Type B pancreatic cell (in vitro differentiated cells): ENCODE measurements around the gene TRMT61B. TPM values are rescaled to one million over a fixed set of nuclear protein-coding genes. Genes with fewer than 3 reads are reported as not detected.

Experiments
- DNase-seq: peaks from one replicate; pipeline ENCODE4 v3.0.0; 2021; ENCODE audit warnings: mixed read lengths; ENCODE audit not compliant: unreplicated experiment; ENCODE audit errors: extremely low spot score
- H3K27ac Mint-ChIP-seq: 2 replicates; pipeline ENCODE4 v1.8.0; 2021; ENCODE audit warnings: mild to moderate bottlenecking, mixed read lengths
- H3K27me3 Mint-ChIP-seq: 2 replicates; pipeline ENCODE4 v1.8.0; 2021; ENCODE audit warnings: mixed read lengths
- H3K36me3 Mint-ChIP-seq: 2 replicates; pipeline ENCODE4 v1.8.0; 2021; ENCODE audit warnings: mixed read lengths
- H3K4me1 Mint-ChIP-seq: one replicate; pipeline ENCODE4 v1.8.0; 2021; ENCODE audit warnings: mixed read lengths; ENCODE audit not compliant: unreplicated experiment
- H3K4me3 Mint-ChIP-seq: 2 replicates; pipeline ENCODE4 v1.8.0; 2021; ENCODE audit warnings: mild to moderate bottlenecking, mixed read lengths
- H3K9me3 Mint-ChIP-seq: 2 replicates; pipeline ENCODE4 v1.8.0; 2021; ENCODE audit warnings: mixed read lengths
- CTCF ChIP-seq: fragments of 200-600 bp; sonication (generic); conservative IDR thresholded peaks from 2 replicates; pipeline ENCODE4 v1.5.0; 2021; ENCODE audit warnings: antibody characterized with exemption, mild to moderate bottlenecking
- total RNA-seq: library from RNA; stranded (reverse); gene quantifications from 2 replicates; pipeline ENCODE4 v1.2.1, GENCODE V29; 2021; ENCODE audit warnings: low replicate concordance

TRMT61B gene
- total RNA-seq, 1 donor from 2014 or later: 20.7 TPM

- Mint-ChIP-seq H3K9me3 (no peaks in the 10 kb centered on the region), H3K27me3 (no peaks in the 10 kb centered on the region), H3K27ac (no peak overlapping the region), H3K4me3 (no peak overlapping the region), H3K4me1 (peaks cover 3% of the 10 kb centered on the region), H3K36me3 (no peaks in the 10 kb centered on the region)
- DNase-seq: no peak
- peak; percentile 83 for TF ChIP-seq CTCF
These were observed 48.7 kb downstream of the TRMT61B start for GRCh38 chr2:28821295-28821958.

GRCh38 chr2:28818053-28818452 lies 52.1 kb downstream of the TRMT61B start:
- TF ChIP-seq CTCF: no peak
- H3K27ac Mint-ChIP-seq: no peak overlapping the region
- H3K36me3 Mint-ChIP-seq: no peaks in the 10 kb centered on the region
- H3K4me1 Mint-ChIP-seq: peaks cover 3% of the 10 kb centered on the region
- no peak overlapping the region for H3K4me3 Mint-ChIP-seq
- H3K27me3 Mint-ChIP-seq: no peaks in the 10 kb centered on the region
- DNase-seq: no peak
- no peaks in the 10 kb centered on the region for H3K9me3 Mint-ChIP-seq

GRCh38 chr2:28810384-28811285 lies 59.5 kb downstream of the TRMT61B start, which contains the start of gene SPDYA:
SPDYA (plus strand) TSS chr2:28810834; CDS start chr2:28816015, 5,181 bp downstream.
- Mint-ChIP-seq H3K9me3 (no peaks in the 10 kb centered on the region), H3K4me3 (peak within 1 kb of the TSS; percentile 80), H3K4me1 (no peaks in the 10 kb centered on the region), H3K27ac (peak within 1 kb of the TSS; percentile 53), H3K36me3 (peaks cover 16% of the 10 kb centered on the region), H3K27me3 (peaks cover 3% of the 10 kb centered on the region)
- TF ChIP-seq CTCF: no peak
- DNase-seq: peak; percentile 86

- no peak for TF ChIP-seq CTCF
- H3K36me3 Mint-ChIP-seq: peaks cover 17% of the 10 kb centered on the region
- H3K9me3 Mint-ChIP-seq: no peaks in the 10 kb centered on the region
These were observed 60.2 kb downstream of the TRMT61B start for GRCh38 chr2:28809927-28810326.

GRCh38 chr2:28802975-28803429 lies 67.1 kb downstream of the TRMT61B start:
- H3K27ac Mint-ChIP-seq: peak overlapping the region; percentile 87
- no peaks in the 10 kb centered on the region for H3K9me3 Mint-ChIP-seq
- no peak for DNase-seq
- H3K4me3 Mint-ChIP-seq: no peak overlapping the region
- H3K36me3 Mint-ChIP-seq: peaks cover 48% of the 10 kb centered on the region
- no peak for TF ChIP-seq CTCF
- H3K27me3 Mint-ChIP-seq: no peaks in the 10 kb centered on the region
- no peaks in the 10 kb centered on the region for H3K4me1 Mint-ChIP-seq

More at GRCh38 chr2:28809927-28810326, 60.2 kb downstream of the TRMT61B start:
- Mint-ChIP-seq H3K27me3 (peaks cover 3% of the 10 kb centered on the region), H3K4me1 (no peaks in the 10 kb centered on the region), H3K4me3 (peak overlapping the region; percentile 80), H3K27ac (peak overlapping the region; percentile 53)
- DNase-seq: no peak
